ENCODE results near the gene ADAMTS7.
"Not testable (repeated sequence)": the region's sequence is repeated elsewhere in the genome, so short reads cannot be mapped to it uniquely, and the experiment has no call there.

DNA sequence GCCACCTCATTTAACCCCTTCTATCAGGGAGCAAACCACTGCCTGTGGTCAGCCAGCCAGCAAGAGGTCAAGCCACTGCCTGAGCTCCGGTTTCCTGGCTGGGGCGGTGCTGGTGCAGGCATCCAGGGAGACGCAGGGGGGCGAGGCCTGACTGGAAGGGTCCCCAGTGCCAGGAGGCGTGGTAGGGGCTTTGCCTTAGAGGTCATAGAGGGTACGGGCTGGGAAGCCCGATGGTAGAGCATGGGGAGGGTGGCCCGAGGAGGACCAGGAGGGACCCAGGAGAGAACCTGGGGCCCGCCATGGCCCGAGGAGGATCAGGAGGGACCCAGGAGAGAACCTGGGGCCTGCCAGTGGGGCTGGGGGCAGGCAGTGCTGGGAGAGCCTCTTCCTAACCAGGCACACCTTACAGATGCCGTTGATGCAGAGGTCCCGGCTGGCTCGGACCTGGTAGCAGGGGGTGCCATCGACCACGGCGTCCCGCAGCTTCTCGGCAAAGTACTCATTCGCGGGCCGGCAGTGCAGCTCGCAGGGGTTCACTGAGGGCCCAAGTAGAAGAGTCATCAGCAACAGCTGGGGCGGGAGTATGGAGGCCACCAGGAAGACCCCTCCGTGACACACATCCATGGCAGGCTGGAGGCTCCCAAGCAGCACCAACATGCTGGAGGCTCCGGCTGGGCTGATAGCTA lies 37.4 kb downstream of the ADAMTS7 start:
- TF ChIP-seq, protein P1, sequence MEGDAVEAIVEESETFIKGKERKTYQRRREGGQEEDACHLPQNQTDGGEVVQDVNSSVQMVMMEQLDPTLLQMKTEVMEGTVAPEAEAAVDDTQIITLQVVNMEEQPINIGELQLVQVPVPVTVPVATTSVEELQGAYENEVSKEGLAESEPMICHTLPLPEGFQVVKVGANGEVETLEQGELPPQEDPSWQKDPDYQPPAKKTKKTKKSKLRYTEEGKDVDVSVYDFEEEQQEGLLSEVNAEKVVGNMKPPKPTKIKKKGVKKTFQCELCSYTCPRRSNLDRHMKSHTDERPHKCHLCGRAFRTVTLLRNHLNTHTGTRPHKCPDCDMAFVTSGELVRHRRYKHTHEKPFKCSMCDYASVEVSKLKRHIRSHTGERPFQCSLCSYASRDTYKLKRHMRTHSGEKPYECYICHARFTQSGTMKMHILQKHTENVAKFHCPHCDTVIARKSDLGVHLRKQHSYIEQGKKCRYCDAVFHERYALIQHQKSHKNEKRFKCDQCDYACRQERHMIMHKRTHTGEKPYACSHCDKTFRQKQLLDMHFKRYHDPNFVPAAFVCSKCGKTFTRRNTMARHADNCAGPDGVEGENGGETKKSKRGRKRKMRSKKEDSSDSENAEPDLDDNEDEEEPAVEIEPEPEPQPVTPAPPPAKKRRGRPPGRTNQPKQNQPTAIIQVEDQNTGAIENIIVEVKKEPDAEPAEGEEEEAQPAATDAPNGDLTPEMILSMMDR (IDR thresholded peaks at IDR 0.05): not testable (repeated sequence)
- not testable (repeated sequence) for TF ChIP-seq ZFX (IDR thresholded peaks at IDR 0.05; ENCODE audit: borderline replicate concordance)

Data from 22Rv1 (cell line).